Activated CD8-positive, alpha-beta memory T cell treated with anti-CD3 and anti-CD28 coated beads for 48 hours (primary cell): ENCODE data around the gene WWOX.

Experiments
- DNase-seq, 3 experiments: peaks; one replicate each; pipeline ENCODE4 v3.0.0-alpha.2; 2020; ENCODE audit warnings: low read depth in 2 of 3, low spot score in 2 of 3

WWOX gene

GRCh38 chr16:78326731-78327130, 227.3 kb downstream of the WWOX start:
- no peak for DNase-seq

- DNase-seq = no peak
These were observed 232.3 kb downstream of the WWOX start for GRCh38 chr16:78331731-78332130.

- DNase-seq = no peak
These were observed 234.4 kb downstream of the WWOX start for GRCh38 chr16:78333808-78334207.

- DNase-seq = no peak
These were observed 241.1 kb downstream of the WWOX start for GRCh38 chr16:78340590-78340989.

GRCh38 chr16:78348068-78348467, 248.6 kb downstream of the WWOX start:
- no peak for DNase-seq

GRCh38 chr16:78348886-78349285, 249.4 kb downstream of the WWOX start:
- no peak for DNase-seq

GRCh38 chr16:78352184-78352583, 252.7 kb downstream of the WWOX start:
- no peak for DNase-seq

- no peak for DNase-seq
These were observed 254.3 kb downstream of the WWOX start for GRCh38 chr16:78353640-78354275.

GRCh38 chr16:78362524-78363135, 263.2 kb downstream of the WWOX start:
- no peak for DNase-seq

- DNase-seq = no peak
These were observed 264.5 kb downstream of the WWOX start for GRCh38 chr16:78363843-78364555.

GRCh38 chr16:78364556-78364880, 265.1 kb downstream of the WWOX start:
- DNase-seq = no peak

GRCh38 chr16:78365366-78365765, 265.9 kb downstream of the WWOX start:
- DNase-seq = no peak

GRCh38 chr16:78368121-78369102, 269.0 kb downstream of the WWOX start:
- DNase-seq = no peak

- no peak for DNase-seq
These were observed 272.8 kb downstream of the WWOX start for GRCh38 chr16:78372277-78372676.

GRCh38 chr16:78375055-78375679, 275.7 kb downstream of the WWOX start:
- no peak for DNase-seq

GRCh38 chr16:78376452-78376851, 277.0 kb downstream of the WWOX start:
- no peak for DNase-seq

GRCh38 chr16:78377312-78377711, 277.9 kb downstream of the WWOX start:
- DNase-seq = no peak

- DNase-seq = no peak
These were observed 281.6 kb downstream of the WWOX start for GRCh38 chr16:78381060-78381459.

GRCh38 chr16:78383118-78383517, 283.7 kb downstream of the WWOX start:
- DNase-seq = no peak

- DNase-seq = no peak
These were observed 285.8 kb downstream of the WWOX start for GRCh38 chr16:78385086-78385805.
